CD4-positive, alpha-beta T cell treated with Interleukin-4 for 4 hours (primary cell): ENCODE results near the gene IQSEC1.

Experiments used
- DNase-seq: peaks from one replicate; pipeline ENCODE4 v3.0.0-alpha.2; 2020

Gene IQSEC1

GRCh38 chr3:13085081-13085845 is 12.0 kb upstream of the IQSEC1 start:
- no peak for DNase-seq

GRCh38 chr3:13083898-13084297 is 10.7 kb upstream of the IQSEC1 start:
- DNase-seq = no peak

GRCh38 chr3:13083254-13083653 is 10.0 kb upstream of the IQSEC1 start:
- no peak for DNase-seq

GRCh38 chr3:13082677-13083076 is 9.4 kb upstream of the IQSEC1 start:
- DNase-seq = no peak

- DNase-seq = no peak
Measured at GRCh38 chr3:13081603-13082360, 8.6 kb upstream of the IQSEC1 start.

GRCh38 chr3:13080591-13080990 is 7.4 kb upstream of the IQSEC1 start:
- DNase-seq = no peak

GRCh38 chr3:13080026-13080425 is 6.8 kb upstream of the IQSEC1 start:
- no peak for DNase-seq

GRCh38 chr3:13079510-13079909 is 6.3 kb upstream of the IQSEC1 start:
- no peak for DNase-seq

- DNase-seq = no peak
Measured at GRCh38 chr3:13079051-13079450, 5.8 kb upstream of the IQSEC1 start.

- DNase-seq = no peak
Measured at GRCh38 chr3:13078163-13078905, 5.1 kb upstream of the IQSEC1 start.

GRCh38 chr3:13077431-13078162 is 4.4 kb upstream of the IQSEC1 start:
- DNase-seq = no peak

- DNase-seq = no peak
Measured at GRCh38 chr3:13075986-13076654, 2.9 kb upstream of the IQSEC1 start.

- DNase-seq = no peak
Measured at GRCh38 chr3:13075318-13075717, 2.1 kb upstream of the IQSEC1 start.

- no peak for DNase-seq
Measured at GRCh38 chr3:13074006-13074375, 762 bp upstream of the IQSEC1 start.

GRCh38 chr3:13072600-13073325 is 466 bp downstream of the IQSEC1 start:
- no peak for DNase-seq

GRCh38 chr3:13072239-13072599 is 1.0 kb downstream of the IQSEC1 start:
- DNase-seq = no peak

GRCh38 chr3:13071695-13072094 is 1.5 kb downstream of the IQSEC1 start:
- no peak for DNase-seq

- DNase-seq = no peak
Measured at GRCh38 chr3:13070391-13071070, 2.7 kb downstream of the IQSEC1 start.

GRCh38 chr3:13069495-13069894 is 3.7 kb downstream of the IQSEC1 start:
- peak; percentile 61 for DNase-seq

GRCh38 chr3:13068269-13069010 is 4.8 kb downstream of the IQSEC1 start:
- DNase-seq = no peak
